Kidney (tissue), 14 donors: ENCODE measurements around the gene BEX3. TPM values are rescaled to one million over a fixed set of nuclear protein-coding genes. Genes with fewer than 3 reads are reported as not detected.
"Not testable (repeated sequence)": the region's sequence is repeated elsewhere in the genome, so short reads cannot be mapped to it uniquely, and the experiment has no call there.

Experiments used
- DNase-seq, 5 donors: peaks; one replicate each; pipeline ENCODE4 v3.0.0-alpha.2; 2013 to 2020
- FAIRE-seq: peaks from 2 replicates; lab custom pipeline; 2012; peaks lifted over from hg19 to GRCh38; lab: Jason Lieb, UNC
- H3K27ac ChIP-seq, 2 donors: one replicate each; pipeline ENCODE4 v1.7.0; 2013; ENCODE audit warnings: low read depth in 2 of 2, low read length in 2 of 2, inconsistent platforms in 1 of 2
- H3K27me3 ChIP-seq: one replicate; pipeline ENCODE4 v1.7.1; 2013; ENCODE audit warnings: low read length, inconsistent platforms; ENCODE audit not compliant: control insufficient read depth, insufficient read depth
- H3K36me3 ChIP-seq, 3 donors: one replicate each; pipeline versions ENCODE4 v1.7.0 to v1.7.1; 2013; ENCODE audit warnings: low read length in 3 of 3, control low read depth in 1 of 3, inconsistent platforms in 1 of 3; ENCODE audit not compliant: insufficient read depth in 3 of 3, control insufficient read depth in 2 of 3
- H3K4me1 ChIP-seq, 3 donors: one replicate each; pipeline versions ENCODE4 v1.7.0 to v1.7.1; 2013; ENCODE audit warnings: low read length in 3 of 3, inconsistent platforms in 1 of 3, low read depth in 1 of 3; ENCODE audit not compliant: control insufficient read depth in 2 of 3, insufficient read depth in 2 of 3
- H3K4me3 ChIP-seq, 3 donors: one replicate each; pipeline versions ENCODE4 v1.7.0 to v1.8.1; 2013; ENCODE audit warnings: low read length in 3 of 3, control low read depth in 1 of 3, inconsistent platforms in 1 of 3
- H3K9ac ChIP-seq, 3 donors: one replicate each; pipeline versions ENCODE4 v1.7.0 to v1.7.1; 2013; ENCODE audit warnings: low read length in 3 of 3, control low read depth in 1 of 3, inconsistent platforms in 1 of 3
- H3K9me3 ChIP-seq, 3 donors: one replicate each; pipeline versions ENCODE4 v1.7.0 to v1.7.1; 2013; ENCODE audit warnings: low read length in 3 of 3, control low read depth in 1 of 3, inconsistent platforms in 1 of 3; ENCODE audit not compliant: control insufficient read depth in 2 of 3, insufficient read depth in 1 of 3
- intact Hi-C: fragments of 100-400 bp; cut with DNase I; formaldehyde crosslinking; loops from one replicate; pipeline ENCODE4 v1.11.1; 2022
- polyA plus RNA-seq: library from polyadenylated mRNA; stranded (reverse); fragments of 350-450 nt; fragmentation: Illumina TruSeq; extraction: RNeasy Lipid Tissue Mini Kit (QIAGEN cat#74804); gene quantifications from one replicate; pipeline ENCODE4 v1.2.3, GENCODE V29; 2014; ENCODE audit warnings: low read depth, low replicate concordance; ENCODE audit not compliant: insufficient read depth
- total RNA-seq: library from RNA; stranded (reverse); fragmentation: NEBNext Ultra II Directional; extraction: Animal tissue kit (Norgen Biotek cat#: 25700); gene quantifications from one replicate; pipeline ENCODE4 v1.2.1, GENCODE V29; 2021
- TF ChIP-seq, protein P1 (sequence below): IDR thresholded peaks from 3 replicates; pipeline ENCODE4 v1.5.1; 2012; ENCODE audit warnings: mild to moderate bottlenecking, moderate library complexity, borderline replicate concordance; ENCODE audit not compliant: insufficient read depth; ENCODE audit errors: extremely low read depth
- donor health status: control.
- donor health status: control.
- donor health status: control.
- donor health status: control.
- donor health status: control.
- donor health status: DM: yes; HTN: yes; CAD: no.
- donor health status: Normal renal cell carcinoma (clear cell type).

BEX3 gene
- total and polyA plus RNA-seq, 2 donors from 2014 or later: 131 to 458 TPM

DNA sequence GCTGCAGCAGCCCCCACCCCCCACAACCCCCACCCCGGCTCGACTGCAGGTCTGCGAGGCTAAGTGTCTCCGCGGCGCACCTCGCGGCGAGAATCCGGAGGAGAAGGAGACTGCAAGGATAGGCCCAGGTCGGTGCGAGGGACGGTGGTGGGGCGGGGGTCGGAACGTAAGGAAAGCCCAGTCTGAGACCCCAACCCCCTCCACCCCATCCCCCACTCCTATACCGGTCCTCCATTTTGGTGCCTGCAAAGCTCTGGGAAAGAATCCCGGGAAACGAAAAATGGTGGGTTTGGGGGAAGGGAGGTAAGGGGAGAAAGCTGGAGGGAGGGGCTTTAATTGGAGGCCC is 614 bp downstream of the BEX3 start:
- no peak for FAIRE-seq
- Histone ChIP-seq H3K9me3 (no peaks in the 10 kb centered on the region), H3K27me3 (no peaks in the 10 kb centered on the region), H3K36me3 (no peaks in the 10 kb centered on the region), H3K4me1 (peaks cover 0 to 2% (median 0%) of the 10 kb centered on the region in 3 donors), H3K27ac (peak overlapping the region in 1 of 2 donors; percentile 75), H3K9ac (peak overlapping the region; percentile 60 to 68 (median 67)), H3K4me3 (peak overlapping the region; percentile 47 to 78 (median 69))
- TF ChIP-seq, protein P1, sequence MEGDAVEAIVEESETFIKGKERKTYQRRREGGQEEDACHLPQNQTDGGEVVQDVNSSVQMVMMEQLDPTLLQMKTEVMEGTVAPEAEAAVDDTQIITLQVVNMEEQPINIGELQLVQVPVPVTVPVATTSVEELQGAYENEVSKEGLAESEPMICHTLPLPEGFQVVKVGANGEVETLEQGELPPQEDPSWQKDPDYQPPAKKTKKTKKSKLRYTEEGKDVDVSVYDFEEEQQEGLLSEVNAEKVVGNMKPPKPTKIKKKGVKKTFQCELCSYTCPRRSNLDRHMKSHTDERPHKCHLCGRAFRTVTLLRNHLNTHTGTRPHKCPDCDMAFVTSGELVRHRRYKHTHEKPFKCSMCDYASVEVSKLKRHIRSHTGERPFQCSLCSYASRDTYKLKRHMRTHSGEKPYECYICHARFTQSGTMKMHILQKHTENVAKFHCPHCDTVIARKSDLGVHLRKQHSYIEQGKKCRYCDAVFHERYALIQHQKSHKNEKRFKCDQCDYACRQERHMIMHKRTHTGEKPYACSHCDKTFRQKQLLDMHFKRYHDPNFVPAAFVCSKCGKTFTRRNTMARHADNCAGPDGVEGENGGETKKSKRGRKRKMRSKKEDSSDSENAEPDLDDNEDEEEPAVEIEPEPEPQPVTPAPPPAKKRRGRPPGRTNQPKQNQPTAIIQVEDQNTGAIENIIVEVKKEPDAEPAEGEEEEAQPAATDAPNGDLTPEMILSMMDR: no peak
- DNase-seq: peak in 4 of 5 donors; percentile 62 to 88 (median 72)
- intact Hi-C loops: no loop called here

DNA sequence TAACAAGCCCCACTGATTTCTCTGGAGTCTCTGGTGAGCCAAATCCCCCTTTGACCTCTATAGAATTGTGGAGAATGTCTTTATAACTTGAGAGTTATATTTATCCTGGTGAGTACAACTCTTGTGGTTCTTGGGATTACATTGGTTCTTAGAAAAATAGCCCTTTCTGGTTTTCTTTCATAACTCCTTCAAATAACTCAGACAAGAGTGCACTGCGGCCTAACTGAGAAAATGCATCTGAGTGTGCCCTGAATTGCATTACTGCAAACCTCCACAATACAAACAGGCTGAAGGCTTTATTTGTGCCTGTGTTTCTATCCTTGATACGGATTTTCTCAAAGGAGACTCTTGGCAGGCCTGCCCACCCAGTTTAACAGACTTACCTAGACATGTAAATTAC is 2.7 kb downstream of the BEX3 start:
- no peaks in the 10 kb centered on the region for H3K36me3 ChIP-seq
- no peak overlapping the region for H3K4me3 ChIP-seq
- no peak overlapping the region for H3K27ac ChIP-seq
- peaks cover 0 to 2% (median 0%) of the 10 kb centered on the region in 3 donors for H3K4me1 ChIP-seq
- intact Hi-C loops: no loop called here
- TF ChIP-seq, protein P1: no peak
- no peak overlapping the region for H3K9ac ChIP-seq
- no peaks in the 10 kb centered on the region for H3K9me3 ChIP-seq
- no peak for DNase-seq
- no peak for FAIRE-seq
- no peaks in the 10 kb centered on the region for H3K27me3 ChIP-seq

DNA sequence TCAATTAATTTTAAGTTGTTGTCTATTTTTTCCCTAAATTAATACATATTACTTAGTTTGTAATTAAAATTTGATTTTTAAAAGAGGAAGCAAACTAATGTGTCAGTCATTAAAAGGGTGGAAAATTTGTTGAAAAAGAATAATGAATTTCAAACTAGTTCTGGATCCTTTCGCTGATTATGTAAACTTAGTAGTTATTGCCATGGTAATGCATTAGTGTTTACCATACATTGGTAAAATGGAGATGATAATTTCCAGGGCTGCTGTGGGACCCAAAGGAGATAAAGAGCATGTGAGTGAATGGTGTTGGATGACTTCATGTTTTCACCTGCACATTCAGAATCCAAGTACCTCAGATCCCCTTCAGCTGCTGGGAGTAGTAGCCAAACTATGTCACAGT is 6.5 kb downstream of the BEX3 start:
- Histone ChIP-seq H3K36me3 (no peaks in the 10 kb centered on the region), H3K9me3 (no peaks in the 10 kb centered on the region), H3K4me1 (no peaks in the 10 kb centered on the region), H3K9ac (no peak overlapping the region), H3K27me3 (no peaks in the 10 kb centered on the region), H3K4me3 (no peak overlapping the region), H3K27ac (no peak overlapping the region)
- intact Hi-C loops: no loop called here
- DNase-seq (no peak), FAIRE-seq (peak; percentile 90)
- TF ChIP-seq, protein P1: no peak

DNA sequence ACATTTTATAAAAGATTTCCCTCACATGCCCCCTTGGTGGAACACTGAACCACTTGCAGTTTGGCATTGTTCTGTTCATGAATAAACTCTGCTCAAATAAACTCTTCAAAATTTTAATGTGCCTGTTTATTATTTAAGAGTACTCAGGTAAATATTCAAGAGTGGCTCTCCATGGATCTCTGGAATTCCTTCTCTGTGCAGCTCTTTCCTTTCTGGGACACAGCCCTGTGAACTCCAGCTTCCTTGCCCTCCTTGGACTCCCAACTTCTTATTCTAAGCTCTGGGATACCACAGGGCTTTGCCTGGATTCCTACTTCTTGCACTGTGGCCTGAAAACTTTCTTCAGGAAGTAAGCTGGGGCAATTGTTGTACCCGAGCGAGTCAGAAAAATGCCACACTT is 8.3 kb downstream of the BEX3 start:
- FAIRE-seq: no peak
- H3K27ac ChIP-seq: no peak overlapping the region
- no peak for DNase-seq
- no peaks in the 10 kb centered on the region for H3K36me3 ChIP-seq
- TF ChIP-seq, protein P1: no peak
- no peak overlapping the region for H3K4me3 ChIP-seq
- no peaks in the 10 kb centered on the region for H3K4me1 ChIP-seq
- intact Hi-C loops: no loop called here
- no peaks in the 10 kb centered on the region for H3K27me3 ChIP-seq
- H3K9me3 ChIP-seq: no peaks in the 10 kb centered on the region
- no peak overlapping the region for H3K9ac ChIP-seq

DNA sequence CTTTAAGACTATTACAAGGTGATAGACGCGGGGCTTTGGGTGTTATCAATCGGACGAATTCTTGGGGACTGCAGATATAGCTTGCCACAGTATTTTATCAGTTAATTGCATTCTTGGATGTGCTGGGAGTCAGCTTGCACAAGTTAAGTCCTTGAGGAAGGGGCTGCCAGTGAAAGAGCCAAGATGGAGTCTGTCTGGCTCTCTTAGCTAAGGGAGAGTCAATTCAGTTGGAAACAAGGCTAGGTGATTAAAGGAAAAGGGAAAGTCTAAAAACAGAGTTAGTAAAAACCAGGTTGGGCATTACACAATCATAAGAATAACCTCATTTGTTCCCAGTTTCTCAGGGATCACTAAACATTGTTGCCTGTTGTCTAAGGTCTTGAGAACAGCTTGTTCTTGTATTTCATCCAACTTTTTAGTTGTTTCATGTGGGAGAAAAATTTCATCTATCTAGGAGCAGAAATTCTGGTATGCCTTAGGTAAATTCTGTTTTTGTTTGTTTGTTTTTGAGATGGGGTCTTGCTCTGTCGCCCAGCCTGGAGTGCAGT is 9.0 kb downstream of the BEX3 start:
- FAIRE-seq, H3K27me3 ChIP-seq: not testable (repeated sequence)

More for the DNA sequence above, 9.0 kb downstream of the BEX3 start:
- H3K36me3 ChIP-seq, DNase-seq, H3K4me1 ChIP-seq, H3K4me3 ChIP-seq, H3K27ac ChIP-seq, H3K9me3 ChIP-seq, H3K9ac ChIP-seq, intact Hi-C loops: not testable (repeated sequence)
